Vagina (tissue), 2 donors: ENCODE results near the gene AP4B1. TPM values are rescaled to one million over a fixed set of nuclear protein-coding genes. Genes with fewer than 3 reads are reported as not detected.
A peak's percentile ranks its signal among the peaks of the same experiment; 100 is the strongest.
"Not testable (repeated sequence)": the region's sequence is repeated elsewhere in the genome, so short reads cannot be mapped to it uniquely, and the experiment has no call there.

Experiments
- DNase-seq, 2 donors: peaks; one replicate each; pipeline ENCODE4 v3.0.0-alpha.2; 2017; ENCODE audit errors: extremely low spot score in 2 of 2
- H3K27ac ChIP-seq: fragments of 200-600 bp; sonication (generic); one replicate; pipeline ENCODE4 v1.5.1; 2019
- H3K27me3 ChIP-seq: fragments of 200-600 bp; sonication (generic); one replicate; pipeline ENCODE4 v1.5.1; 2019
- H3K36me3 ChIP-seq, 2 donors: fragments of 200-600 bp; sonication (generic); one replicate each; pipeline ENCODE4 v1.5.1; 2017 to 2019
- H3K4me1 ChIP-seq: fragments of 200-600 bp; sonication (generic); one replicate; pipeline ENCODE4 v1.5.1; 2019
- H3K4me3 ChIP-seq, 2 donors: fragments of 200-600 bp; sonication (generic); 1 replicate in 1 of 2; 2 replicates in 1 of 2; pipeline ENCODE4 v1.5.1; 2016 to 2019
- H3K9me3 ChIP-seq: fragments of 200-600 bp; sonication (generic); one replicate; pipeline ENCODE4 v1.5.1; 2019
- POLR2A ChIP-seq, 2 donors: fragments of 450-650 bp; IDR thresholded peaks; one replicate each; pipeline ENCODE4 v1.6.1; 2017; ENCODE audit warnings: antibody characterized with exemption in 2 of 2, mild to moderate bottlenecking in 2 of 2, moderate library complexity in 2 of 2
- POLR2AphosphoS5 ChIP-seq, 2 donors: sonication (generic); formaldehyde crosslinking; IDR thresholded peaks; one replicate each; pipeline ENCODE4 v1.9.0; 2017; ENCODE audit warnings: antibody characterized with exemption in 2 of 2, mild to moderate bottlenecking in 2 of 2, low read depth in 1 of 2; ENCODE audit not compliant: insufficient read depth in 1 of 2
- intact Hi-C: fragments of 100-400 bp; cut with DNase I; formaldehyde crosslinking; loops from one replicate; pipeline ENCODE4 v1.15.1; 2023
- total RNA-seq: library from RNA; depleted of rRNA; stranded (reverse); fragments of >200 nt; gene quantifications from one replicate; pipeline ENCODE4 v1.2.3, GENCODE V29; 2016
- TF ChIP-seq, protein P1 (sequence below), 3 experiments: fragments of 450-650 bp in 2 of 3; fragments of 200-600 bp in 1 of 3; sonication (generic) in 1 of 3; IDR thresholded peaks; one replicate each; pipeline ENCODE4 v1.5.1; 2017 to 2019; ENCODE audit warnings: antibody characterized with exemption in 3 of 3, mild to moderate bottlenecking in 2 of 3, moderate library complexity in 2 of 3

The AP4B1 gene
- 6.9 TPM for total RNA-seq

DNA sequence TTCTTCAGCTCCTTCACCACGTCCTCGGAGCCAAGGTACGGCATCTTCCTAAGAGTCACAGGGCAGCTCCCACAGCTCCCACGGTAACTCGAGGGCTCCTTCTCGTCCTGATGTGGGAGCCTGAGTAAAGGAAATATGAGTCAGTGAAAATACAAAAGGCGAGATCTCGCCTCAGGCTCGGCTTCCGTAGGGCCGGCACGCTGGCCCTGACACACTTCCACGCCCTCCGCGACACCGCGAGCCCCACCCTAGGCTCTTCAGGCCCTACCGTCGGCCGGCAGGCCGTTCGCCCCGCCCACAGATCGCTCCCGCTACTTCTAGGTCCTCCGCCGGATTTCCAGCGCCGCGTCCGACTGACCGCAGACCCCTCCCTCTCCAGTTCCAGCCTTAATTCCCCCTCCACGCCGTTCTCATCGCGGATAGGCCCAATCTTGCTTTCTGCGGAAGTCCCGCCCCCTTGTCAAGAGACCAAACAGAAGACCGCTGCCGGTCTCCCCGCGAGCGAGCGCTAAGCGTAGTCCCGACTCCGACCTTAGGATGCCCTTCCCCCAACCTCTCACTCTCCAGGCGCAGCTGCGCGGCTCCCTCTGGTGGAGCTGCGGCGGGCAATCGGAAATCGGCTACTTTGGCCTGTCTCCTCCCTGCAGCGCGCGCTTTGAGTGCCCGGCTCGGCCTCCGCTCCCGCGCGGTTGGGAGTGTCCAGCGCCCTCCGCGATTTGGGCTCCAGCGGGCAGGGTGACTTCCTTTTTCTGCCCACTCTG, at the start of gene AP4B1, which contains the start of gene DCLRE1B:
Gene AP4B1 (minus strand): TSS at position 126 of the 761 bp plus-strand sequence. CDS start 82 bp downstream, at position 44.
Gene DCLRE1B (plus strand): TSS at position 653 of the 761 bp plus-strand sequence. CDS start 261 bp downstream, outside the sequence.
- no peaks in the 10 kb centered on the region for H3K9me3 ChIP-seq
- TF ChIP-seq POLR2AphosphoS5 (IDR thresholded peaks at IDR 0.05; ENCODE audit: insufficient read depth in 1 of 2, low read depth in 1 of 2): peak; percentile 94 to 98
- TF ChIP-seq POLR2A (IDR thresholded peaks at IDR 0.05): peak in 1 of 2 donors; percentile 50
- TF ChIP-seq, protein P1, sequence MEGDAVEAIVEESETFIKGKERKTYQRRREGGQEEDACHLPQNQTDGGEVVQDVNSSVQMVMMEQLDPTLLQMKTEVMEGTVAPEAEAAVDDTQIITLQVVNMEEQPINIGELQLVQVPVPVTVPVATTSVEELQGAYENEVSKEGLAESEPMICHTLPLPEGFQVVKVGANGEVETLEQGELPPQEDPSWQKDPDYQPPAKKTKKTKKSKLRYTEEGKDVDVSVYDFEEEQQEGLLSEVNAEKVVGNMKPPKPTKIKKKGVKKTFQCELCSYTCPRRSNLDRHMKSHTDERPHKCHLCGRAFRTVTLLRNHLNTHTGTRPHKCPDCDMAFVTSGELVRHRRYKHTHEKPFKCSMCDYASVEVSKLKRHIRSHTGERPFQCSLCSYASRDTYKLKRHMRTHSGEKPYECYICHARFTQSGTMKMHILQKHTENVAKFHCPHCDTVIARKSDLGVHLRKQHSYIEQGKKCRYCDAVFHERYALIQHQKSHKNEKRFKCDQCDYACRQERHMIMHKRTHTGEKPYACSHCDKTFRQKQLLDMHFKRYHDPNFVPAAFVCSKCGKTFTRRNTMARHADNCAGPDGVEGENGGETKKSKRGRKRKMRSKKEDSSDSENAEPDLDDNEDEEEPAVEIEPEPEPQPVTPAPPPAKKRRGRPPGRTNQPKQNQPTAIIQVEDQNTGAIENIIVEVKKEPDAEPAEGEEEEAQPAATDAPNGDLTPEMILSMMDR (IDR thresholded peaks at IDR 0.05): peak; percentile 39 to 84 (median 82)
- intact Hi-C loops: loop anchor here (2.0 to 10.0 kb wide), 2 partner anchors 24 to 70 kb away; partner anchors contain the start of gene HIPK1
- DNase-seq: peak; percentile 99
- no peaks in the 10 kb centered on the region for H3K27me3 ChIP-seq
- peak within 1 kb of the TSS; percentile 67 to 86 for H3K4me3 ChIP-seq
- peaks cover 22% of the 10 kb centered on the region for H3K4me1 ChIP-seq
- peaks cover 0 to 21% of the 10 kb centered on the region in 2 donors for H3K36me3 ChIP-seq
- H3K27ac ChIP-seq: peak within 1 kb of the TSS; percentile 95

DNA sequence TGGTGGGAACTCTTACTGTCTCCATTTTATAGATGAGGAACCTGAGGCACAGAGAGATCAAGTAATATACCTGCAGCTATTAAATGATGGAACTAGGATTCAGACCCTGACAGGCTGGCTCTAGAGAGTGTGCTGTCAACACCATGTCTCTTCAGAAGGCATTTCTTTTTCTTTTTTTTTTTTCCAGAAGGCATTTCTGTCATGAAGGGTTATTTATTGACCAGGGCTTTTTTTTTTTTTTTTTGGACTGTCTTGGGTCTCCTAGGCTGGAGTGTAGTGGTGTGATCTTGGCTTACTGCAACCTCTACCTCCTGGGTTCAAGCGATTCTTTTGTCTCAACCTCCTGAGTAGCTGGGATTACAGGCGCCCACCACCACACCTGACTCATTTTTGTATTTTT, 47.1 kb upstream of the AP4B1 start:
- DNase-seq: no peak
- TF ChIP-seq, protein P1 (IDR thresholded peaks at IDR 0.05): no peak
- no peak for TF ChIP-seq POLR2AphosphoS5 (IDR thresholded peaks at IDR 0.05; ENCODE audit: insufficient read depth in 1 of 2, low read depth in 1 of 2)
- TF ChIP-seq POLR2A (IDR thresholded peaks at IDR 0.05): no peak
- H3K27ac ChIP-seq: no peak overlapping the region
- H3K4me3 ChIP-seq: no peak overlapping the region
- H3K9me3 ChIP-seq: no peaks in the 10 kb centered on the region
- H3K4me1 ChIP-seq: peaks cover 33% of the 10 kb centered on the region
- intact Hi-C loops: no loop called here
- H3K36me3 ChIP-seq: peaks cover 0 to 27% of the 10 kb centered on the region in 2 donors
- no peaks in the 10 kb centered on the region for H3K27me3 ChIP-seq

DNA sequence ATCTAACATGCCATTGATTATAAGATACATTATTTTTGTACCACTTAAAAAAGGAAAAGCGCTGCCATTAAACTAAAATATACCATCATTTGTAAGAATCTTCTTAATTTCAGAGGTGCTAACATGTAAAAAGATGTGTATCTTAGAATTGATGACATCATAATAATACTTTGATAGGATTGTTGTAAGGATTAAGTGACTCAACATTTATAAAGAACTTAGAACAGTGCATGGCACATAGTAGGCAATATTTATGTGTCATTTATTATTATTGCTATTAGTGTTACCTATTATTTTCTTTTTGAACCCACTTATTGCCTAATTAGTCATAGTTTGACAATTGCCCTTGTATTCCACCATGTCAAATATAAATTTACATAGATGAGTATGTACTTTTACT, 46.3 kb upstream of the AP4B1 start:
- Histone ChIP-seq H3K4me1 (peaks cover 41% of the 10 kb centered on the region), H3K27ac (no peak overlapping the region), H3K4me3 (no peak overlapping the region), H3K27me3 (no peaks in the 10 kb centered on the region), H3K36me3 (peaks cover 0 to 19% of the 10 kb centered on the region in 2 donors), H3K9me3 (no peaks in the 10 kb centered on the region)
- intact Hi-C loops: no loop called here
- no peak for DNase-seq
- TF ChIP-seq POLR2A (IDR thresholded peaks at IDR 0.05) (no peak), POLR2AphosphoS5 (IDR thresholded peaks at IDR 0.05; ENCODE audit: insufficient read depth in 1 of 2, low read depth in 1 of 2) (no peak)
- TF ChIP-seq, protein P1 (IDR thresholded peaks at IDR 0.05): no peak

DNA sequence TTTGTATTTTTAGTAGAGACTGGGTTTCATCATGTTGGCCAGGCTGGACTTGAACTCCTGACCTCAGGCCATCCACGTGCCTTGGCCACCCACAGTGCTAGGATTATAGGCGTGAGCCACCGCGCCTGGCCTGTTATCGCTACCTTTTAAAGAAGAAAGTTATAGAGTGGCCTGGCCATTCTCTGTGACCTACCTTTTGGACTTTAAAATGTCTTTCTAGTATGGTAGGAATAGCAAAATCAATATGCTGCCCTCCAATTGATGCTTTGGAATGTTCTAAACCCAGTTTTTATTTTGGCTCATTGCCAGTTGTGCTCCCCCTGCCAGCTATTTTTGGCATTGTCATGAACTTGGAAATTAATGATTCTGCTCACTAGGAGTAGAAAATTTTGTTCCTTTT, 44.4 kb upstream of the AP4B1 start:
- DNase-seq: no peak
- Histone ChIP-seq H3K4me3 (no peak overlapping the region), H3K4me1 (peaks cover 50% of the 10 kb centered on the region), H3K36me3 (peaks cover 0 to 10% of the 10 kb centered on the region in 2 donors), H3K9me3 (no peaks in the 10 kb centered on the region), H3K27ac (no peak overlapping the region), H3K27me3 (no peaks in the 10 kb centered on the region)
- TF ChIP-seq POLR2A (IDR thresholded peaks at IDR 0.05) (no peak), POLR2AphosphoS5 (IDR thresholded peaks at IDR 0.05; ENCODE audit: insufficient read depth in 1 of 2, low read depth in 1 of 2) (no peak)
- TF ChIP-seq, protein P1 (IDR thresholded peaks at IDR 0.05): no peak
- intact Hi-C loops: no loop called here

DNA sequence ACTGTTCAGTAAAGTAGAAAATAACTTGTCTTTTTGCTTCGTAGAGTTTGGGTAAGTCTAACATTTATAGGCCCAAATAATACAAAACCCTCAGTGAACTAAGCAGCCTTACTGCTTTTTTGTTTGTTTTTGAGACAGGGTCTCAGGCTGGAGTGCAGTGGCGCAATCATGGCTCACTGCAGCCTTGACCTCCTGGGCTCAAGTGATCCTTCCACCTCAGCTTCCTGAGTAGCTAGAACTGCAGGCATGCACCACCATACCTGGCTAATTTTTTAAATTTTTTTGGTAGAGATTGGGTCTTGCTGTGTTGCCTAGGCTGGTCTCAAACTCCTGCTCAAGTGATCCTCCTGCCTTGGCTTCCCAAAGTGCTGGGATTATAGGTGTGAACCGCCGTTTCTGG, 43.6 kb upstream of the AP4B1 start:
- H3K9me3 ChIP-seq, DNase-seq, H3K4me3 ChIP-seq, intact Hi-C loops, H3K27me3 ChIP-seq, H3K36me3 ChIP-seq: not testable (repeated sequence)
- H3K4me1 ChIP-seq: peaks cover 50% of the 10 kb centered on the region
- H3K27ac ChIP-seq: peak overlapping the region; percentile 30
